Hepatocyte (in vitro differentiated cells): ENCODE data around the gene EXOSC7. TPM values are rescaled to one million over a fixed set of nuclear protein-coding genes. Genes with fewer than 3 reads are reported as not detected.

Experiments used
- DNase-seq: peaks from one replicate; pipeline ENCODE4 v3.0.0-alpha.2; 2016; ENCODE audit warnings: low spot score
- H2AFZ ChIP-seq: fragments of 200-600 bp; sonication (generic); 2 replicates; pipeline ENCODE4 v1.6.0; 2016; ENCODE audit warnings: antibody characterized with exemption, mild to moderate bottlenecking
- H3K27ac ChIP-seq: fragments of 200-600 bp; sonication (generic); 2 replicates; pipeline ENCODE4 v1.5.1; 2016; ENCODE audit warnings: mild to moderate bottlenecking
- H3K27me3 ChIP-seq: fragments of 200-600 bp; sonication (generic); 2 replicates; pipeline ENCODE4 v1.6.1; 2016
- H3K36me3 ChIP-seq: fragments of 200-600 bp; sonication (generic); replicated peaks from 2 replicates; pipeline ENCODE4 v1.5.1; 2016; ENCODE audit warnings: low read depth; ENCODE audit not compliant: insufficient read depth
- H3K4me1 ChIP-seq: fragments of 200-600 bp; sonication (generic); 2 replicates; pipeline ENCODE4 v1.5.1; 2016; ENCODE audit warnings: mild to moderate bottlenecking, moderate library complexity; ENCODE audit not compliant: insufficient read depth
- H3K4me2 ChIP-seq: fragments of 200-600 bp; sonication (generic); 2 replicates; pipeline ENCODE4 v1.6.0; 2016
- H3K4me3 ChIP-seq: fragments of 200-600 bp; sonication (generic); 2 replicates; pipeline ENCODE4 v1.5.1; 2016; ENCODE audit warnings: mild to moderate bottlenecking
- H3K79me2 ChIP-seq: fragments of 200-600 bp; sonication (generic); 2 replicates; pipeline ENCODE4 v1.6.0; 2017; ENCODE audit warnings: mild to moderate bottlenecking
- H3K9me2 ChIP-seq: fragments of 200-600 bp; sonication (generic); replicated peaks from 2 replicates; pipeline ENCODE4 v1.6.0; 2017; ENCODE audit warnings: mild to moderate bottlenecking; ENCODE audit not compliant: insufficient read depth
- H3K9me3 ChIP-seq: fragments of 200-600 bp; sonication (generic); 2 replicates; pipeline ENCODE4 v1.5.1; 2016; ENCODE audit warnings: low read depth, mild to moderate bottlenecking
- H4K20me1 ChIP-seq: fragments of 200-600 bp; sonication (generic); 2 replicates; pipeline ENCODE4 v1.6.0; 2016; ENCODE audit warnings: mild to moderate bottlenecking; ENCODE audit not compliant: insufficient read depth, poor library complexity, severe bottlenecking
- EZH2 ChIP-seq: fragments of 200-600 bp; sonication (generic); IDR thresholded peaks from 2 replicates; pipeline ENCODE4 v1.6.1; 2016; ENCODE audit warnings: antibody characterized with exemption, mild to moderate bottlenecking, borderline replicate concordance
- EZH2phosphoT487 ChIP-seq: fragments of 200-600 bp; sonication (generic); IDR thresholded peaks from one replicate; pipeline ENCODE4 v1.6.1; 2018; ENCODE audit warnings: antibody characterized with exemption, mild to moderate bottlenecking, low read depth, moderate library complexity; ENCODE audit not compliant: unreplicated experiment, severe bottlenecking
- WGBS: methylation state at CpG from one replicate; pipeline ENCODE4 v1.1.6; 2016; ENCODE audit warnings: low lambda C conversion rate; ENCODE audit errors: missing lambda C conversion rate; 5-methylcytosine and 5-hydroxymethylcytosine counted together
- polyA plus RNA-seq: library from polyadenylated mRNA; unstranded; fragments of >200 nt; fragmentation: Nextera tagmentation; extraction: Ambion mirVana; gene quantifications from 2 replicates; pipeline ENCODE4 v1.2.1, GENCODE V29; 2016
- total RNA-seq: library from RNA; depleted of rRNA; stranded (reverse); fragments of >200 nt; gene quantifications from 2 replicates; pipeline ENCODE4 v1.2.3, GENCODE V29; 2014
- TF ChIP-seq, protein P1 (sequence below): fragments of 200-600 bp; sonication (generic); IDR thresholded peaks from 2 replicates; pipeline ENCODE4 v1.5.1; 2016; ENCODE audit warnings: antibody characterized with exemption, mild to moderate bottlenecking; ENCODE audit not compliant: poor library complexity

Gene EXOSC7
- total and polyA plus RNA-seq, 2 experiments from 2014 or later = 53.3 to 55.8 TPM

DNA sequence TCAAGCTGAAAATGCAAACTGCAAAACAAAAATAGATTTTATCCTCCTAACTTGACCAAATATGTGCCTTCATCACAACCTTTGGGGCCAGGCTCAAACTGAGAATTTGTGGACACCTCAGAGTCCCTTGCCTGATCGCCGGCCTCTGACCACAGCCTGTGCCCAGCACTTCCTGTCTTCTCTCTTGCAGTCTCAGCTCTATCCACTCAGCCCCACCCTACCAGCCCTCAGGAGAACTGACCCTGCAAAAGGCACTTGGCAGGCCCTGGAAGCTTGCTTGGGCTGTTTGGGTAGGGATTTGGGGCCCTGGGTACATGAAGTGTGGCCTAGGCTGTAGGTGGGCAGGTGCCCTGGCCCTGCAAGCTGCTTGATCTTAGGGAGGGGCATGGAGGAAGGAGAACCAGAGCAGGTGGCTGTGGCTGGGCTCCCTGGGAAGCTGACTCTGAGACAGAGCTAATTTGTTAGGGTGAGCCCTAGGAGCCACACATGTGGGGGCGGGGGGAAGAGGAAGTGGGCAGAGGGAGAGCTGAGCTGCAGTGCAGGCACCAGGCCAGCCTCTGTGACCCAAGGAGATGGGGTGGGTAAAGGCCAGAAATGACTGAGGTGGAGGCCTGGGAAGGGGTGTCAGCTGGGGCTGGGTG is 58.7 kb downstream of the EXOSC7 start:
- no peak for DNase-seq
- no peak overlapping the region for H3K4me2 ChIP-seq

DNA sequence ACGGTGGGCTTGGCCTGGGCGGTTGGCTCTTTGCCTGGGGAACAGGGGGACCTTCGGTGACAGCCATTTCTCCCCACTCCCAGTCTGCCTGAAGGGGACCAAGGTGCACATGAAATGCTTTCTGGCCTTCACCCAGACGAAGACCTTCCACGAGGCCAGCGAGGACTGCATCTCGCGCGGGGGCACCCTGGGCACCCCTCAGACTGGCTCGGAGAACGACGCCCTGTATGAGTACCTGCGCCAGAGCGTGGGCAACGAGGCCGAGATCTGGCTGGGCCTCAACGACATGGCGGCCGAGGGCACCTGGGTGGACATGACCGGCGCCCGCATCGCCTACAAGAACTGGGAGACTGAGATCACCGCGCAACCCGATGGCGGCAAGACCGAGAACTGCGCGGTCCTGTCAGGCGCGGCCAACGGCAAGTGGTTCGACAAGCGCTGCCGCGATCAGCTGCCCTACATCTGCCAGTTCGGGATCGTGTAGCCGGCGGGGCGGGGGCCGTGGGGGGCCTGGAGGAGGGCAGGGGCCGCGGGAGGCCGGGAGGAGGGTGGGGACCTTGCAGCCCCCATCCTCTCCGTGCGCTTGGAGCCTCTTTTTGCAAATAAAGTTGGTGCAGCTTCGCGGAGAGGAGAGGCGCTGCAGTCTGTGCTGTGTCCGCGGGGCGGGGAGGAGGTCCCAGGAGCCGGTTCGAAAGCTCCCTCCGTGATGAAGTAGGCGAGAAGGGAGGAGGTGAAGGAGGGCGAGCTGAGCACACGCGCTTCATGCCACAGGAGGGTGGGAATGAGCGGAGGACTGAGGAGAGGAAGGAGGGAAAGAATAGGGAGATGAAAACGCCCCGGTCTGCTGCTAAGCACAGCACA is 59.6 kb downstream of the EXOSC7 start:
- H3K36me3 ChIP-seq = no peaks in the 10 kb centered on the region
- 32% methylated on average over 58 of the region's 64 CpGs for WGBS
- H3K4me3 ChIP-seq = peak overlapping the region; percentile 2
- H3K4me1 ChIP-seq = peaks cover 7% of the 10 kb centered on the region
- DNase-seq = peak; percentile 52
- H3K27ac ChIP-seq = no peak overlapping the region
- peaks cover 13% of the 10 kb centered on the region for H3K27me3 ChIP-seq
- TF ChIP-seq EZH2phosphoT487 (no peak), EZH2 (no peak)
- TF ChIP-seq, protein P1, sequence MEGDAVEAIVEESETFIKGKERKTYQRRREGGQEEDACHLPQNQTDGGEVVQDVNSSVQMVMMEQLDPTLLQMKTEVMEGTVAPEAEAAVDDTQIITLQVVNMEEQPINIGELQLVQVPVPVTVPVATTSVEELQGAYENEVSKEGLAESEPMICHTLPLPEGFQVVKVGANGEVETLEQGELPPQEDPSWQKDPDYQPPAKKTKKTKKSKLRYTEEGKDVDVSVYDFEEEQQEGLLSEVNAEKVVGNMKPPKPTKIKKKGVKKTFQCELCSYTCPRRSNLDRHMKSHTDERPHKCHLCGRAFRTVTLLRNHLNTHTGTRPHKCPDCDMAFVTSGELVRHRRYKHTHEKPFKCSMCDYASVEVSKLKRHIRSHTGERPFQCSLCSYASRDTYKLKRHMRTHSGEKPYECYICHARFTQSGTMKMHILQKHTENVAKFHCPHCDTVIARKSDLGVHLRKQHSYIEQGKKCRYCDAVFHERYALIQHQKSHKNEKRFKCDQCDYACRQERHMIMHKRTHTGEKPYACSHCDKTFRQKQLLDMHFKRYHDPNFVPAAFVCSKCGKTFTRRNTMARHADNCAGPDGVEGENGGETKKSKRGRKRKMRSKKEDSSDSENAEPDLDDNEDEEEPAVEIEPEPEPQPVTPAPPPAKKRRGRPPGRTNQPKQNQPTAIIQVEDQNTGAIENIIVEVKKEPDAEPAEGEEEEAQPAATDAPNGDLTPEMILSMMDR = no peak
- H3K79me2 ChIP-seq = no peaks in the 10 kb centered on the region
- peak overlapping the region; percentile 33 for H2AFZ ChIP-seq
- H3K4me2 ChIP-seq = peak overlapping the region; percentile 97
- H3K9me2 ChIP-seq = no peaks in the 10 kb centered on the region
- H3K9me3 ChIP-seq = no peaks in the 10 kb centered on the region
- no peaks in the 10 kb centered on the region for H4K20me1 ChIP-seq

More for the DNA sequence above, 58.7 kb downstream of the EXOSC7 start:
- H3K27me3 ChIP-seq = peaks cover 13% of the 10 kb centered on the region
- no peaks in the 10 kb centered on the region for H3K36me3 ChIP-seq
- H4K20me1 ChIP-seq = no peaks in the 10 kb centered on the region
- H3K79me2 ChIP-seq = no peaks in the 10 kb centered on the region
- WGBS = 94% methylated on average over 3 of the region's 3 CpGs
- no peaks in the 10 kb centered on the region for H3K9me3 ChIP-seq
- no peak overlapping the region for H2AFZ ChIP-seq
- TF ChIP-seq, protein P1 = no peak
- TF ChIP-seq EZH2 (no peak), EZH2phosphoT487 (no peak)
- no peaks in the 10 kb centered on the region for H3K9me2 ChIP-seq
- H3K4me1 ChIP-seq = peaks cover 7% of the 10 kb centered on the region
- no peak overlapping the region for H3K27ac ChIP-seq
- H3K4me3 ChIP-seq = no peak overlapping the region

DNA sequence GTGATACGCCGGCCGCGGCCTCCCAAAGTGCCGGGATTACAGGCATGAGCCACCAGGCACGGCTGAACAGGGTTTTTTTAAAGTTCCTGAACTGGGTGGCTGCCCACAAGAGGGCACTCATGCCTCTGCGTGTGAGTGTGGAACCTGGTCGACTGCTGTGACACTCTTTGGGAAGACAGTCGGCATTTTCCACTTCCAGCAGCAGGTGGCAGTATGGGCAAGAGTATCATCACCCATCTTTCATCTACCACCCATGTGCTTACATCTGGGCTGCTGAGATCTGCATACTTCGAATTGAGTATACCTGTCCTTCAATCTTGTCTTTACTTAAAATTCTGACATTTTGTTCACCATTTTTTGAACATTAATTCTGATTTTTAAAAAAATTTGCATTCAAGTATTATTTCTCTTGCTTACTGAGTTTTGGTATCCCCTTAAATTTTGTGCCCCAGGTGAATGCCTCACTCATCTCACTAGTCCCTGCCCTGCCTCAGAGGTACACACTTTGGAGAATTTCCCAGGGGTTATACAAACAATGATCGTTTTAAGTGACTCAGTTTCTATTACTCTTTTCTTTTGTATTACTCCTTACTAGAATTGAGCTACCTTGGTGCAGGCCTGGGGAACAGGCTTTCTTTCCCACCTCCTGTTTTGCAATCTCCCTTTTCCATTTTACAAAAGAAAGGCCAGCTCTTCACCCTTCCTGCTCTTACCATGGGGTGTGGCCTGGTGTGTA is 61.8 kb downstream of the EXOSC7 start:
- H3K4me2 ChIP-seq = peak overlapping the region; percentile 66
- peak; percentile 94 for DNase-seq
- no peak overlapping the region for H3K27ac ChIP-seq
- no peak overlapping the region for H2AFZ ChIP-seq
- no peaks in the 10 kb centered on the region for H3K9me2 ChIP-seq
- peaks cover 13% of the 10 kb centered on the region for H3K27me3 ChIP-seq
- TF ChIP-seq, protein P1 = peak; percentile 96
- no peak for TF ChIP-seq EZH2phosphoT487
- 4% methylated on average over 11 of the region's 11 CpGs for WGBS
- H3K79me2 ChIP-seq = no peaks in the 10 kb centered on the region
- no peak overlapping the region for H3K4me3 ChIP-seq
- peaks cover 7% of the 10 kb centered on the region for H3K4me1 ChIP-seq
- no peaks in the 10 kb centered on the region for H3K9me3 ChIP-seq
- H3K36me3 ChIP-seq = no peaks in the 10 kb centered on the region
- no peaks in the 10 kb centered on the region for H4K20me1 ChIP-seq
